Keratinocyte (primary cell): ENCODE results near the gene RBM19. TPM values are rescaled to one million over a fixed set of nuclear protein-coding genes. Genes with fewer than 3 reads are reported as not detected.

Experiments used
- DNase-seq: peaks from one replicate; pipeline ENCODE4 v3.0.0-alpha.2; 2011; ENCODE audit warnings: low read depth, missing footprints, low spot score
- FAIRE-seq: peaks from 2 replicates; lab custom pipeline; 2011; peaks lifted over from hg19 to GRCh38; lab: Jason Lieb, UNC
- H2AFZ ChIP-seq: 2 replicates; pipeline ENCODE4 v1.6.0; 2012; ENCODE audit warnings: low read length, control low read depth, inconsistent platforms; ENCODE audit not compliant: control insufficient read depth
- H3K27ac ChIP-seq: 2 replicates; pipeline ENCODE4 v1.5.1; 2011; ENCODE audit warnings: low read length; ENCODE audit not compliant: control insufficient read depth, insufficient read depth
- H3K27me3 ChIP-seq: 3 replicates; pipeline ENCODE4 v1.6.0; 2011; ENCODE audit warnings: low read length; ENCODE audit not compliant: control insufficient read depth, insufficient read depth; ENCODE audit errors: extremely low read depth
- H3K36me3 ChIP-seq, 2 experiments: 2 replicates in 1 of 2; 3 replicates in 1 of 2; pipeline ENCODE4 v1.5.1; 2011; ENCODE audit warnings: low read length in 2 of 2, mild to moderate bottlenecking in 1 of 2; ENCODE audit not compliant: control insufficient read depth in 2 of 2, insufficient read depth in 2 of 2; ENCODE audit errors: extremely low read depth in 1 of 2
- H3K4me1 ChIP-seq: 3 replicates; pipeline ENCODE4 v1.5.1; 2011; ENCODE audit warnings: low read length; ENCODE audit not compliant: control insufficient read depth, insufficient read depth; ENCODE audit errors: extremely low read depth
- H3K4me2 ChIP-seq: 3 replicates; pipeline ENCODE4 v1.6.0; 2011; ENCODE audit warnings: low read depth, low read length; ENCODE audit not compliant: control insufficient read depth, insufficient read depth; ENCODE audit errors: extremely low read depth
- H3K4me3 ChIP-seq, 3 experiments: fragments of 200-600 bp in 1 of 3; sonication (generic) in 1 of 3; 2 replicates in 2 of 3; 3 replicates in 1 of 3; pipeline ENCODE4 v1.5.1; 2011 to 2016; ENCODE audit warnings: low read length in 3 of 3, mild to moderate bottlenecking in 3 of 3, control low read depth in 2 of 3, inconsistent platforms in 1 of 3, low read depth in 1 of 3, mixed read lengths in 1 of 3, mixed run types in 1 of 3, moderate library complexity in 1 of 3; ENCODE audit not compliant: control insufficient read depth in 2 of 3, insufficient read depth in 2 of 3; ENCODE audit errors: extremely low read depth in 1 of 3
- H3K79me2 ChIP-seq: 2 replicates; pipeline ENCODE4 v1.6.0; 2012; ENCODE audit warnings: low read length; ENCODE audit not compliant: control insufficient read depth, insufficient read depth
- H3K9ac ChIP-seq: 3 replicates; pipeline ENCODE4 v1.6.0; 2011; ENCODE audit warnings: low read length; ENCODE audit not compliant: control insufficient read depth, insufficient read depth; ENCODE audit errors: extremely low read depth
- H3K9me1 ChIP-seq: 3 replicates; pipeline ENCODE4 v1.6.0; 2011; ENCODE audit warnings: low read length; ENCODE audit not compliant: control insufficient read depth, insufficient read depth; ENCODE audit errors: extremely low read depth
- H3K9me3 ChIP-seq: 2 replicates; pipeline ENCODE4 v1.5.1; 2012; ENCODE audit warnings: low read depth, low read length; ENCODE audit not compliant: control insufficient read depth
- H4K20me1 ChIP-seq: 3 replicates; pipeline ENCODE4 v1.6.0; 2011; ENCODE audit warnings: low read length; ENCODE audit not compliant: control insufficient read depth, insufficient read depth; ENCODE audit errors: extremely low read depth
- CTCF ChIP-seq, 3 experiments: IDR thresholded peaks in 1 of 3; conservative IDR thresholded peaks in 1 of 3; optimal IDR thresholded peaks in 1 of 3; 2 replicates in 2 of 3; 3 replicates in 1 of 3; pipeline versions ENCODE3 to v1.5.1; 2011; ENCODE audit warnings: low read length in 3 of 3, mild to moderate bottlenecking in 3 of 3, moderate library complexity in 2 of 3, control low read depth in 1 of 3, inconsistent platforms in 1 of 3; ENCODE audit not compliant: insufficient read depth in 2 of 3; ENCODE audit errors: extremely low read depth in 1 of 3
- EZH2 ChIP-seq: IDR thresholded peaks from one replicate; pipeline ENCODE4 v1.6.1; 2012; ENCODE audit warnings: inconsistent platforms, mild to moderate bottlenecking, low read length, moderate library complexity
- dilution Hi-C: fragments of 300-500 bp; cut with MboI; formaldehyde crosslinking; loops from one replicate; pipeline ENCODE4 v1.7.0; 2020; ENCODE audit warnings: low sequenced_read_pairs; ENCODE audit not compliant: extremely low pct_ligation_motif_present
- polyA plus RNA-seq, 5 experiments: library from polyadenylated mRNA; depleted of rRNA in 3 of 5; stranded (reverse) in 3 of 5; stranded (forward) in 1 of 5; unstranded in 1 of 5; fragments of >200 nt; gene quantifications; 1 replicate in 1 of 5; 2 replicates in 3 of 5; 3 replicates in 1 of 5; pipeline versions ENCODE4 v1.2.1 to v1.2.3, GENCODE V29; 2011 to 2012; ENCODE audit warnings: missing spikeins in 2 of 5, low read depth in 1 of 5, low replicate concordance in 1 of 5

The RBM19 gene
- polyA plus RNA-seq, 1 donor (not counting 4 experiments of a cell fraction or from before 2014, with no cell fraction given): 14.6 TPM

- no peaks in the 10 kb centered on the region for H3K27me3 ChIP-seq
- H3K36me3 ChIP-seq: no peaks in the 10 kb centered on the region
- no peak overlapping the region for H2AFZ ChIP-seq
- no peak overlapping the region for H3K27ac ChIP-seq
- no peaks in the 10 kb centered on the region for H3K4me1 ChIP-seq
- H3K4me3 ChIP-seq: no peak overlapping the region
- no peaks in the 10 kb centered on the region for H3K9me3 ChIP-seq
- no peaks in the 10 kb centered on the region for H3K9me1 ChIP-seq
- DNase-seq (no peak), FAIRE-seq (no peak)
- H3K4me2 ChIP-seq: no peak overlapping the region
- H3K79me2 ChIP-seq: no peaks in the 10 kb centered on the region
- no peaks in the 10 kb centered on the region for H4K20me1 ChIP-seq
- dilution Hi-C loops: no loop called here
- no peak overlapping the region for H3K9ac ChIP-seq
- no peak for TF ChIP-seq CTCF (optimal IDR thresholded peaks at IDR 0.05 in 1 of 3, IDR thresholded peaks at IDR 0.05 in 1 of 3, conservative IDR thresholded peaks at IDR 0.05 in 1 of 3; ENCODE audit: extremely low read depth in 1 of 3, insufficient read depth in 2 of 3, low read length in 3 of 3)
- no peak for TF ChIP-seq EZH2
Measured at GRCh38 chr12:113983777-113984448, 17.8 kb upstream of the RBM19 start.

DNA sequence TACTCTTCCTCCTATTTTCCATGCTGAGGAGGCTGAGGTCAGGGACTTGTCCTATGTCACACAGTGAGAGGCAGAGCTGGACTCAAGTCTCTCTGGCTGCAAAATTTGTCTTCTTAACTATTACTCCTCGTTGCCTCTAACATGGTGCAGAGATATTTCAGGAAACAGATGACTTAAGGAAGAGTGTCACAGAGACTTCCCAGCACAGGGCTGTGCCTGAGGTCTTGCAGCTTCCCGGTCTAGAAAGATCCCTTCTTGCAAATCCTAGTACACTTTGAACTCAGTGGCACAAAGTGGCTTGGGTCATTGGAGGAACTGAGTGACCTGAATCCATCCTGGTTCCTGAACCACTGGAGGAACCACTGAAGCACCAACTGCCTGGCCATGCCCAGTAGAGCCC lies 17.1 kb upstream of the RBM19 start:
- FAIRE-seq (no peak), DNase-seq (no peak)
- H3K9ac ChIP-seq: no peak overlapping the region
- no peaks in the 10 kb centered on the region for H3K79me2 ChIP-seq
- H3K4me2 ChIP-seq: no peak overlapping the region
- no peak overlapping the region for H3K27ac ChIP-seq
- H3K27me3 ChIP-seq: no peaks in the 10 kb centered on the region
- H4K20me1 ChIP-seq: no peaks in the 10 kb centered on the region
- no peaks in the 10 kb centered on the region for H3K9me1 ChIP-seq
- H3K9me3 ChIP-seq: no peaks in the 10 kb centered on the region
- no peaks in the 10 kb centered on the region for H3K36me3 ChIP-seq
- no peak overlapping the region for H3K4me3 ChIP-seq
- no peaks in the 10 kb centered on the region for H3K4me1 ChIP-seq
- TF ChIP-seq EZH2 (no peak), CTCF (optimal IDR thresholded peaks at IDR 0.05 in 1 of 3, IDR thresholded peaks at IDR 0.05 in 1 of 3, conservative IDR thresholded peaks at IDR 0.05 in 1 of 3; ENCODE audit: extremely low read depth in 1 of 3, insufficient read depth in 2 of 3, low read length in 3 of 3) (no peak)
- dilution Hi-C loops: no loop called here
- H2AFZ ChIP-seq: no peak overlapping the region
